Muscle of arm (tissue), 14 donors: ENCODE measurements around the gene FHL3. TPM values are rescaled to one million over a fixed set of nuclear protein-coding genes. Genes with fewer than 3 reads are reported as not detected.
A peak's percentile ranks its signal among the peaks of the same experiment; 100 is the strongest.

Experiments used
- DNase-seq: peaks from one replicate; pipeline ENCODE4 v3.0.0-alpha.2; 2013
- long read RNA-seq, 11 donors: transcript quantifications; one replicate each; lab custom pipeline, GENCODE V29; 2026
- polyA plus RNA-seq, 12 donors: library from polyadenylated mRNA; unstranded; fragments of 120-200 nt; gene quantifications; one replicate each; pipeline ENCODE4 v1.2.1, GENCODE V29; 2013; ENCODE audit not compliant: insufficient read length in 12 of 12

Gene FHL3, protein sequence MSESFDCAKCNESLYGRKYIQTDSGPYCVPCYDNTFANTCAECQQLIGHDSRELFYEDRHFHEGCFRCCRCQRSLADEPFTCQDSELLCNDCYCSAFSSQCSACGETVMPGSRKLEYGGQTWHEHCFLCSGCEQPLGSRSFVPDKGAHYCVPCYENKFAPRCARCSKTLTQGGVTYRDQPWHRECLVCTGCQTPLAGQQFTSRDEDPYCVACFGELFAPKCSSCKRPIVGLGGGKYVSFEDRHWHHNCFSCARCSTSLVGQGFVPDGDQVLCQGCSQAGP
- polyA plus RNA-seq: 100 to 1,000 TPM in 6 of 12 donors, 10 to 100 TPM in 5, not detected in 1; 66.7 to 236 (median 115) TPM
- long read RNA-seq, donor 1, partial matches to known transcripts: 0 of 3 reads
- long read RNA-seq, donor 1, other reads (novel, unspliced or antisense): 0 of 3 reads
- long read RNA-seq, donor 2, transcript FHL3-203 (6 exons, 1,091 nt): minor isoform, 8 of 446 reads
- long read RNA-seq, donor 2, transcript FHL3-201 (6 exons, 1,647 nt): major isoform, 27 of 446 reads
- long read RNA-seq, donor 2, partial matches to known transcripts: 404 of 446 reads
- long read RNA-seq, donor 2, other reads (novel, unspliced or antisense): 6 of 446 reads
- long read RNA-seq, donor 3, transcript FHL3-201 (6 exons, 1,647 nt): major isoform, 15 of 18 reads
- long read RNA-seq, donor 3, partial matches to known transcripts: 0 of 18 reads
- long read RNA-seq, donor 3, other reads (novel, unspliced or antisense): 0 of 18 reads
- long read RNA-seq, donor 4, transcript FHL3-201 (6 exons, 1,647 nt): major isoform, 12 of 23 reads
- long read RNA-seq, donor 4, partial matches to known transcripts: 10 of 23 reads
- long read RNA-seq, donor 4, other reads (novel, unspliced or antisense): 0 of 23 reads
- long read RNA-seq, donor 5, transcript FHL3-201 (6 exons, 1,647 nt): major isoform, 44 of 520 reads
- long read RNA-seq, donor 5, transcript FHL3-203 (6 exons, 1,091 nt): minor isoform, 7 of 520 reads
- long read RNA-seq, donor 5, partial matches to known transcripts: 462 of 520 reads
- long read RNA-seq, donor 5, other reads (novel, unspliced or antisense): 5 of 520 reads
- long read RNA-seq, donor 6, transcript FHL3-201 (6 exons, 1,647 nt): major isoform, 19 of 24 reads
- long read RNA-seq, donor 6, partial matches to known transcripts: 0 of 24 reads
- long read RNA-seq, donor 6, other reads (novel, unspliced or antisense): 0 of 24 reads
- long read RNA-seq, donor 7, transcript FHL3-201 (6 exons, 1,647 nt): major isoform, 7 of 11 reads
- long read RNA-seq, donor 7, partial matches to known transcripts: 0 of 11 reads
- long read RNA-seq, donor 7, other reads (novel, unspliced or antisense): 0 of 11 reads
- long read RNA-seq, donor 8, transcript FHL3-201 (6 exons, 1,647 nt): major isoform, 32 of 53 reads
- long read RNA-seq, donor 8, transcript FHL3-203 (6 exons, 1,091 nt): minor isoform, 18 of 53 reads
- long read RNA-seq, donor 8, partial matches to known transcripts: 0 of 53 reads
- long read RNA-seq, donor 8, other reads (novel, unspliced or antisense): 0 of 53 reads
- long read RNA-seq, donor 9, transcript FHL3-201 (6 exons, 1,647 nt): major isoform, 10 of 28 reads
- long read RNA-seq, donor 9, transcript FHL3-203 (6 exons, 1,091 nt): minor isoform, 8 of 28 reads
- long read RNA-seq, donor 9, partial matches to known transcripts: 10 of 28 reads
- long read RNA-seq, donor 9, other reads (novel, unspliced or antisense): 0 of 28 reads
- long read RNA-seq, donor 10, transcript FHL3-203 (6 exons, 1,091 nt): minor isoform, 15 of 72 reads
- long read RNA-seq, donor 10, transcript FHL3-201 (6 exons, 1,647 nt): major isoform, 48 of 72 reads
- long read RNA-seq, donor 10, partial matches to known transcripts: 5 of 72 reads
- long read RNA-seq, donor 10, other reads (novel, unspliced or antisense): 0 of 72 reads
- long read RNA-seq, donor 11, transcript FHL3-201 (6 exons, 1,647 nt): major isoform, 24 of 31 reads
- long read RNA-seq, donor 11, transcript FHL3-203 (6 exons, 1,091 nt): minor isoform, 6 of 31 reads
- long read RNA-seq, donor 11, partial matches to known transcripts: 0 of 31 reads
- long read RNA-seq, donor 11, other reads (novel, unspliced or antisense): 0 of 31 reads

DNA sequence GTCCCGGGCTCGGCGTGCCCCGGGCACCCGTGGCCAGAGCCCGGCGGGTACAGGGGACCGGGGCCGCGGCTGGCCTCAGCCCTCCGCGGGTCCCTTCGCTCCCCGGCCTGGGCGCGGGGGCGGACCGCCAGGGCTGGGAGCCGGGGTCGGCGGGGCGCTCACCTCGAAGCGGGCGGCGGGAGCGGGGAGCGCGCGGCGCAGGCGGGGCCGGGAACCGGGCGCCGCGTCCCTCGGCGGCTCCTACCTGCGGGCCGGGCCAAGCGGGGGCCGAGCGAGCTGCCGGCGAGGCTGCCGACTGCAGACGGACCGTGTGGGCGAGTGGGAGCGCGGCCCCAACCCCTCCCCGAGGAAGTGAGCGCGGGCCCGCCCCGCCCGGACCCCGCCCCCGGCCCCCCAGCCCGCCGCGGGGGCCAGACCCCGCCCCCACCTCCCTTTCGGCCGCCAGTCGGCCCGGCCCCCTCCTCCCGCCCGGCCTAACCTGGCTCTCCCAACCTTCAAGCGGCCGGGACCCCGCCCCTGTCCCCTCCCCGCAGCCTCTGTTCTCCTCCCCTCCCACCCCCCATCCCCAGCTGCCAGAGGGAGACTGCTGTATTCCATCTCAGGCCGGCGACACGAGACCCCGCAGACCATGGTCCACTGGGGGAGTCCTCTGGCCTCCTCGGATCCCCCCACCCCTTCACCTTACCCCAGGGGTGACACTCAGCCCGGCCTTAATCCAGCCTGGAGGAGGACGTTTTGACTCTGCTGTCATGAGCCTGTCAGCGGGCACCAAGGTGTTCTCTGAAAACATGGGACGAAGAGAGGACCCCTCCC is at the start of gene FHL3:
Gene FHL3 (minus strand): TSS at position 320 of the 813 bp plus-strand sequence. CDS start 6,102 bp downstream, outside the sequence.
- no peak for DNase-seq

DNA sequence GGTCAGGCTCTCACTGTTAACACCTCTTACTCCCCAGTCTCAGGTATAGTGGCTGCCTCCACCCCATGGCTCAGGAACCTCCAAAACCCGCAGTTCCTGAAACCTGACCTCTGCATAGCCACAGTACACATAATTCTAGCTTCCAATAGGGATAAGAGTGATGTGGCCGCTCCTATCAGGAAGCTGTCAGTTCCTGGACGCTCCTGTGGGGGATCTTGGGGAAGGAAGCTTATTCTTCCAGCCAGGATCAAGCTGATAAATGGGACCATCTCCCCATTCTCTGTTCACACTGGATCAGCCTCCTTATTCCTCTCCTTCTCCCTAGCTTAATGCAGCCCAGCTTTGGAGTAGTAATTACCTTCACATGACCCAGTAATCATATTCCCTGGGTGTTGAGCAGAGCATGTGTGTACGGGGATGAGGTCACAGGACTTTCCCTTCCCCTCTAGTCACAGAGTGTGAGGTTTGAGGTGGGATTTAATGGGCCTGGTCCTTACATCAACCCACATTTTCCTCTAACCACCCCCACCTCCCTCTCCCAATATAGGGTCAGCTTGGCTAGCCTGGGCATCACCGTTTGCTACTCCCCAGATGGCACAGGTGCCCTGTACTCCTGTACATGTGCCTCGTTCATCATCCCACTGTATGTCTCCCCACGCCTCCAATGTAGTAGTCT is 48.2 kb upstream of the FHL3 start:
- no peak for DNase-seq

DNA sequence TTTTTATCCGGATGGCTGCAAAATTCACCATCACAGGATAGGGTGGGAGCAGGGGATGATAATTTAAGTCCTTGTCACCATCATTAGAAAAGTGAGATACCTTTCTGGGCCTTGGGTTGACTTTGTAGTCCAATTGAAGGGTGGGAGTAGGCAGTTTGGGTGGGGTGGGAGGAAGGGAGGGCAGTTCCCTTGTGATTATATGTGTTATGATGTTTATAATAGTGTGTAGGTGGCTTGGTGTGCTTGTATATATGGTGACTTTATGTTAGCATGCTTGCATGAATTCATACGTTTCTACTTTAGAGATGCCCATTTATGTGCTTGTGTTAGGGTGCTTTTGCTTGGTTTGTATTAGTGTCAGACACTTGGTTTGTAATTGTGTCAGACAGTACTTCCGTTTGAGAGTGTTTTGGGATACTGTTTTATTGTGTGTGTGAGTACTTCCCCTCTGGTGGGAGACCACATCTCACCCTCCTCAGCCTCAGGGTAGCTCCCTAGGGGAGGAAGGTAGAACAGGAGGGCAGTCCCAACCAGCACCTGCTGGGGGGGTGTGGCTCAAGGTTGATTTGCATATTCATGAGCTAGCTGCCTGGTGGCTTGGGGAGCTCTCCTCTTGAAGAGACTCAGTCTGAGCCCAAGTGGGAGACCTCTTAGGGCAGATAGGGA is 47.6 kb upstream of the FHL3 start:
- DNase-seq: no peak

DNA sequence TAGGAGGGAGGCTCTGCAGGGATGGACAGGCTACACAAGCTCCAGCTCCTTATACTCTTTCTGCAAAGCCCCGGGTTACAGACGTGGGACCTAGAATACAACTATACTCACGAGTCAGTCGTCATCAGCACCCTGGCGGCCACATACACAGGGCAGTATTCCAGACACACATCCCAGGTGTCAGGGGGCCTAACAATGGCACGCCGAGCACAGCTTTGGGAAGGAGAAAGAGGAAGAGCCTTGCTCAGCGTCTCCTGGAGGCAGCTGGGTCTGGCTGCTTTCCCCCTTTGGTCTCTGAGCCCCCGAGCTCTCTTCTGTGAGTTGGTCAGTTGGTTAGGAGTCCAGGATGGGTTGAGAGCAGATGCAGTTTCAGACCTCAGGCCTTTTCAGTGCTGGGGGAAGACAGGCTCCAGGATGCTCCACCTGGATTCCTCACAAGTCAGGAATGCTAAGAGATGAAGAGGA is 45.8 kb upstream of the FHL3 start:
- no peak for DNase-seq

DNA sequence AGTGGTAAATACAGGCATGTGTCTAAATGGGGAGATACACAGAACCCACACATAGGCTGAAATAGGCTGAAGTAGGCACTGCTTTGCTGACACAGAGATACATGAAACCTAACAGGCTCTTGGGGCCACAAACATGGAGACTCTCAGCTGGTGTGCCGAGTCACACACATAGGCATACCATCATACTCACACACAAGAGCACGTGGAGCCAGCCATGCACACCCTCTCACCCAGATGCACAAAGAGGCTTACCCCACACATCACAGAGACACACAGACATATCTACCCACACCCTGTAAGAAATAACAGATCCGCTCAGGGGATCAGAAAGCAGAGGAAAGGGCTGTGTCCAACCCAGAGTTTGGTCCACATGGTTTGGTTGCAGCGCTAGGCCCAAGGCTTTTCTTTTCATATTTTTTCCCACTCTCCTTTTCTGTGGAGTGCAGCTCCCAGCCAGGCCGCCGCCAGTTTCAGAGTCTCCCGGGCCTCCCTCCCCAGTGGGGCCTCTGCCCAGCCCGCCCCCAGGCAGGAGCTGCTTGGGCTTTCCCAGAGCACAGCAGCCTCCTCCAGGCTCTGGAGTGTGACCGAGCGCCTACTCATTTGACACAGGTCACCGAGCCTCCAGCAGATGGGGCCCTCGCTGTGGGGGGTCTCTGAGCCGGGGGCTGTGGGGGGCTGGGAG is 45.2 kb upstream of the FHL3 start:
- no peak for DNase-seq

DNA sequence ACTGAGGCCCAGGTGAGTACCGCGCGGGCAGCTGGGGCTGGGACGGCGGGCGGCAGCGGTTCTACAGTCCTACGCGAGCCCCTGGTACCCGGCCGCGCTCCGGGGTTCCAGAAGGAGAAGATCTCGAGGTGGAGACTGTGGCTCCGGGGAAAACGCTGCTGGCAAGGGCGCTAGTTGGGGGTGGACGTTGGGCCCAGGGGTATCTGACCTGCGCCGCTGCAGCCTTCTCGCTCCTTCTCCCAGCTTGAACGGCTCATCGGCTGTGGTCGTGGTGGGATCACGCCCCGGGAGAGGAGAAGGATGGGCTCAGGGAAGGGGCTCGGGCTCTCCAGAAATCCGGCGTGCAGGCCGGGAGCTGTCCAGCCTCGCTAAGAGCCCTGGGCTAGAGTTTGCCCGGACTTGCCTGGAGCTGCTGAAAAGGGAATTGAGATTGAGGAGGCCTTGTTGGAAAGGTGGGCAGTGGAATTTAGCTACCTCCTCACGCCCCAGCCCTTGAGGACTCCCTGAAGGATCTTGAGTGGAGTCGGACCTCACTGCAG is 42.4 kb upstream of the FHL3 start:
- no peak for DNase-seq

DNA sequence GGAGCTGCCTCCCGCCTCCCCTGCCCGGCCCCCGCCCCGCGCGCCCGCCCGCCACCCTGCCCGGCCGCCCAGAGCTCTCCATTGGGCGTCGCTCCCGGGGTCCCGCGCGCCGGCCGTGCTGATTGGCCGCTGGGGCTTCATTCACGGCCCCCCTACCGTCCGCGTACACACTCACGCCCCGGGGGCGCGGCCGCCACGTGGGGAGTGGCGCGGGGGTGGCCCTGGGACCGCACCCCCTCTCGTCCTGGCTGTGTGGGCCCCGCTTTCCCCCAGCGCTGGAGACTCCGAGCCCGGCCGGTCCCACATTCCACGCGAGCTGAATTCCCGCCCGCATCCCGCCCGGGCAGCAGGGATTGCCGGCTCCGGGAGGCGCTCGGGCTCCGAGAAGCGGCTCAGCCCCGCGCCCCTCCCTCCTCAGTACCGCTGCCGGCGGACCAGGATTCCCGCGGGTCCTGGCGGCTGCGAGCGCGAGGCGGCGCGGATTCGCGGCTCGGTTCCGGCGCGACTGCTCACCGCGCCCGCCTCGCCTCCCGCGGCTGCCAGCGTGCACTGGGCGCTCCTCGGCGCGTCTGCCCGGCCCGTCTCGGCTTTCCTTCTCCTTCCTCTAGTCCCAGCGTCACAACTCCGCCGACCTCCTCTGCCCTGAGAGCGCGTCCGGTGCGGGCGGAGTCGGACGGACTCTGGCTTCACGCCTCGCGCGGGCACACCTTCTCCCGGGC is 41.7 kb upstream of the FHL3 start:
- DNase-seq: peak; percentile 73

DNA sequence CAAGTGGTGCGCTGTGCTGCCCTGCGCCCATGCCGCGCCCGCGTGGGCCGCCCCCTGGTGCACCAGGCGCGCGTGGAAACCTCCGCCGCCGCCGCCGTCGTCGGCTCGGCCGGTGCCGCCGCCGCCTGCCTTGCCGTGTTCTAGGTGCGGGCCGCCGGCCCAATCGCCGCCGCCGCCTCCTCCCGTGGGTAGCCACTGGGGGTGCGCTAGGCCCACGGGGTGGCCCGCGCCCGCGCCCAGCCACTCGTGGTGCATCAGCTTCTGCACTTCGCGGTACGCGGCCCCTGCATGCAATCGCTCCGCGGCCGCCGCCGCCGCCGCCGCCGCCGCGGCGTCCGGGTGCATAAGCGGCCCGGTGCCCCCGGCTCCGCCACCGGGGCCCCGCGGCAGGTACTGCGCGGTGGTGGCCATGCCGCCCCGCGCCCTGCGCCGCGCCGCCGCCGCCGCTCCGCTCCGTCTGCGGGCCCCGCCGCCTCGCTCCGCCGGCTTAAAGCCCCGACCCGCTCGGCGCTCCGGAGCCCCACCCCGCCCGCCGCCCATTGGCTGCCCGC is 41.1 kb upstream of the FHL3 start, which contains the start of gene POU3F1:
Gene POU3F1 (minus strand): TSS at position 461 of the 551 bp plus-strand sequence. CDS start 50 bp downstream, at position 411.
- no peak for DNase-seq

DNA sequence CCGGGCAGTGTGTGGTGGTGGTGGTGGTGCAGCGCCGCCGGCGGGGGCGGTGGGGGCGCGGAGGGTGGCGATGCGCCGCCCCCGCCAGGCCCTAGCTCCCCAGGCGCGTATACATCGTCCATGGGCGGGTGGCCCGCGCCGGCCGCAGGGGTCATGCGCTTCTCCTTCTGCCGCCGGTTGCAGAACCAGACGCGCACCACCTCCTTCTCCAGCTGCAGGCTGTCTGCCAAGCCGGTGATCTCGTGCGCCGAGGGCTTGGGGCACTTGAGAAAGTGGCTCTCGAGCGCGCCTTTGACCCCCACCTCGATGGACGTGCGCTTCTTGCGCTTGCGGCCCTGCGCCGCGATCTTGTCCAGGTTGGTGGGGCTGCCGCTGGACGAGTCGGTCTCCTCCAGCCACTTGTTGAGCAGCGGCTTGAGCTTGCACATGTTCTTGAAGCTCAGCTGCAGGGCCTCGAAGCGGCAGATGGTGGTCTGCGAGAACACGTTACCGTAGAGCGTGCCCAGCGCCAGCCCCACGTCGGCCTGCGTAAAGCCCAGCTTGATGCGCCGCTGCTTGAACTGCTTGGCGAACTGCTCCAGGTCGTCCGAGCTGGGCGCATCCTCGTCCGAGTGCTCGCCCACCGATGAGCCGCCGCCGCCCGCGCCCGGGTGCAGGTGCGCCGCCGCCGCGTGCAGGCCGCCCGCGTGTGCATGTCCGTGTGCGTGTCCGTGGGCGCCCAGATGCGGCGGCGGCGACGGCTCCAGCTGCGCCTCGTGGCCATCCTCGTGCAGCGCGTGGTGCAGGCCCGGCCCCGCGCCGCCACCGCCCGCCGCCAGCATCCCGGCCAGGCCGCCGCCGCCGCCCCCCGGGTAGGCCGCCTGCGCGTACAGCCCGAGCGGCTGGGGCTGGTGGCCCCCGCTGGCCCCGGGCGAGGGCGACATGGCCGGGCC is 40.4 kb upstream of the FHL3 start:
- no peak for DNase-seq

DNA sequence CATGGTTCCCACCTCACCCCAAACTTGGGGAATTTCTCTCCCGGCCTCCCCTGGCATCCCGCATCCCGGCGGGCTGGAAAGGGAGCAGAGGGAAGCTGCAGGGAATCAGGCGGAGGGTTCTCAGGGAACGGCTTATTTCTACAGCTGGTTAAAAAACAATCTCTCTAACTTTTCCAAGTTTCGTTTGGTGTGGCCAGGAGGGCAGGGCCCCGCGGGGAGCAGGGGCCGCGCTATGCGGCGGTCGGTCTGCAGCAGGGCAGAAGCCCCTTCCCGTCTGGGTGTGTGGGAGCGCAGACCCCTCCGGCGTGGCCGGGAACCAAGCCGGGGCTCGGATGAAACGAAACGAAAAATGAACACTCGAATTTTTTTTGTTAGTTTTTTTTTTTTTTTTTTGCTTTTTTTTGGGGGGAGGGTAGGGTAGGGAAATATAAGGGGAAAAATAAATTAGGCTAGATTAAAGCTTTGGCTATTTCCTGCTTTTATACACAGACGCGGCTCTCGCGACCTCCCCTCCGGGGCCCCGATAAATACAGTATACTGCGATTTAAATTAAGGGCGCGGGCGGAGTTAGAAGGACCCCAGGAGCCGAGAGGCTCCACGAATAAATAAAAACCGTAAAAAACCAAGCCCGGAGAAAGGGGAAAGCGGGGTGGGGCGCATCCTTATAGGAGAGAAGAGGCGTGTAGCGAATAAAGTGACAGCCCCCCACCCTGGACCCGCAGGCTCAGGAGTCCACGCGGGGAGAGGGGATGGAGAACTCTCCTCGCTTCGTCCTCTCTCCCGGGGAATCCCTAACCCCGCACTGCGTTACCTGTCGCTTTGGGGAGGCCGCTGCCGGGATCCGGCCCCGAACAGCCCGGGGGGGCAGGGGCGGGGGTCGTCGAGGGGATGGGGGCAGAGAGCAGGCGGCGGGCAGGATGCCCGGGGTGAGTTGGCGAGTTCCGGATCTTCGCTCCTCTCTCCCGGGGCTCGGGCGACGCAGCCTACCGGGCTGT is 39.2 kb upstream of the FHL3 start:
- DNase-seq: no peak

DNA sequence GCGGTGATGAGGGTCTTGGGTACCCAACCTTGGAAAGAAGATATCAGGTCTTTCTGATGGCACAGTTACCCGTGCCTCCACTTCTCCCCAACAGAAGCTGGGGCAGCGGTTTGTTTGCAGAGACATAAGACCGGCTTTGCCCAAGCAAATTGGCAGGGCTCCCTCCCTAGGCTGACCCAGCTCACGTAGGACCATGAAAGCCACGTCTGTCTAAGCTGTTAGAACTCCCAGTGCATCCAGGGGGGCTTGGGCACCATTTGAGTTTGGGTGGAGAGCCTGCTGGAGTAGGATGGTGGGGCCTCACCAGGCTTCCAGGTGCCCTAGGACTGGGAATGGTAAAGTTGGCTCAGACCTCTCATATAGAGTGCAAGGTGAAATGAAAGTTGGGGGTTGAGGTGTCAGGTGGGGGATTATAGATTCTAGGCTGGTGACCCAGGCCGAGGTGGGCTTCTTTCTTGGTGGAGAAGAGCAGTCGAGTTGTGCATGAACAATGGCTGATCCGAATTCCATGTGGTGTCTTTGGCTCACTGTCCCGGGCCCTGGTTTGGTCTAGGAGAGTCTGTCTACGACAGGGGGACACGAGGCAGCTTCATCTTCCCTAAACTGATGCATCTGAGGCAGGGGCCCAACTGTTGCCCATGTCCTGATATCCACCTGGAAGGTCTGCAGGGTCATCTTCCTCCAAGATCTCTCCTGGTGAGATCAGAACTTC is 37.9 kb upstream of the FHL3 start:
- no peak for DNase-seq
